ENCODE measurements around the gene C10orf62.
"Not testable (repeated sequence)": the region's sequence is repeated elsewhere in the genome, so short reads cannot be mapped to it uniquely, and the experiment has no call there.

The C10orf62 gene

DNA sequence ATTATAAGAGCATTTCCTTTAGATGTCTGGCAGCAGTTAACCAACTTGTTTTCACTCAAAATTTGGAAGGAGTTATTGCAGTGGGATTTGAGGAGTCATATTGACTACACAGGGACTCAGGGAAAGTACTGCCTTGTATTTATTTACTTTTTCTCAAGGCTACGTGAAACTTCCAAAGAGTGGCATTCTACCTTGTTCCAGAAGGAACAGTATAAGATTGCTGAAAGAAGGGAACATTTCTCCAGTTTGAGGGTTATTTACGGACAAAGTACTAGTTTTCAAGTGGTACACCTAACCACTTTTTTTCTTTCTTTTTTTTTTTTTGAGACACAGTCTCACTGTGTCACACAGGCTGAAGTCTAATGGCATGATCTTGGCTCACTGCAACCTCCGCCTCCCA, 38.7 kb downstream of the C10orf62 start:
- DNase-seq (ENCODE audit: low spot score) = no peak

DNA sequence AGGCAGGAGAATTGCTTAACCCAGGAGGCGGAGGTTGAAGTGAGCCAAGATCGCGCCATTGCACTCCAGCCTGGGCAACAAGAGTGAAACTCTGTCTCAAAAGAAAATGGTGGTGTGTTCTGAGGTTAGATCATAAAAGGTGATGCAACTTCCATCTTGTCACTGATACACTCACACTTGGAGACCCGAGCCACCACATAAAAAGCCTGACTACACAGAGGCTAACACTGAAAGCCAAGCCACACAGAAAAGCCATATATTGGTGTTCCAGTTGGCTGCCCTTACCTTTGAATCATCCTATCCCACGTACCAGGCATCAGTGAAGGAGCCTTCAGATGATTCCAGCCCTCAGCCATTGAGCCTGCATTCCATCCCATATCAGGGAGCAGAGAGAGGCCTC, 39.8 kb downstream of the C10orf62 start:
- DNase-seq (ENCODE audit: low spot score) = no peak

DNA sequence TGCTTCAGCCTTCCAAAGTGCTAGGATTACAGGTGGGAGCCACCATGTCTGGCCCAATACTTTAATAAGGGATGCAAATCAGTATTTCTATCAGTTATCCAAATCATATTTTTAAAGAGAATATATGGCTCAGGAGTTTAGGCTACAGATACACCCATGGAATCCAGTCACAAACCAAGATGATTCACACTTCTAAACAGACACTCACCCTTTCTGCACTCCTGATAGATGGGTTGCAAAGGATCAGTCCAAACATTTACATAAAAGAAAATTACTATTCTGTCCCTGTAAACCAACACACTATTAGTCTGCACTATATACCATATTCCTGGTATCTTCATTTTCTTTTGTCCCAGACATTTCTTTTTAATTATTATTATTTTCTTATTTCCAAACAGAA, 41.6 kb downstream of the C10orf62 start:
- DNase-seq (ENCODE audit: low spot score) = no peak

DNA sequence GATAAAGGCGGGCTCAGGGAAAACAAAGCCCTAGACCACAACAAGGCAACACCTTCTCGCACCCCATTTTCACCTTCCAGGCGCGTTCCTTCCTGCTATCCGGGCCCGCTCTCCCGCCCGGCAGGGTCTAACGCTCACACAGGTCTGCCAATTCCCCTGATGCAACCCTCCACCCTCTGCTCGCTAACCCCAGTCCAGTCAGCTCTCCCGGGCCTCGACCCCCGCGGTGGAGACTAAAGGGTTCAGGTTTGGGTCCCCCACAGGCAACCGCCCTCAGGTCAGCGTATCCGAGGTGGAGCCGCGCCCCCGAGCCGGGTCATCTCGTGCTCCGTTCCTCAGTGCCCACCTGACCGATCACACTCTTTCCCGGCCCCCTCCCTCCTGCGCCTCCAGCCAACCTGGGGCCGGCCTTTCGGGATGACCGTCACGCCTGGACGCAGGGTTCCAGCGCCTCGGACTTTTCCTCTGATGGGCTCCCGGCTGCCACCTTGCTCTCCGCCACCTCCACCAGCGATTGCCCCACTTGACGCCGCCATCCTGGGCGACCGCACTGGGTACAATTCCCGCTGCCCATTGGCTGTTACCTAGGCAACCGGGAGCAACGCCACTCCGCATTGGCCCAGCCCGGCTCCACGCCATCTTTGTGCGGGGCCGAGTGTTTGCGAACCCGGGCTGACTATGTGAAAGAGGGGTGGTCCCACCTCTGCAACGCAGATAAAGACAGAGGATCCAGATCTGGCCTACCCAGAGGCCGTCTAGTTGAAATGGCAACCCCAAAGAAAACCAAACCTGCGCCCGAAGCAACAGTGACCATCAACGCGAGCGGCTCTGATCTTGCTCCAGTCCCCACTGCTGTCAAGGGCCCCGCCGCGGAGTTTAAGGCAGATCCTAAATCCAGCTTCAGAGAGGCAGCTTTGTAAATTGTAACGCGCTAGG, 43.7 kb downstream of the C10orf62 start, which contains the start of gene MORN4:
TSS of gene MORN4 (minus strand) at position 552 of the 936 bp plus-strand sequence. CDS start 13,847 bp downstream, outside the sequence.
- peak; percentile 96 for DNase-seq (ENCODE audit: low spot score)

DNA sequence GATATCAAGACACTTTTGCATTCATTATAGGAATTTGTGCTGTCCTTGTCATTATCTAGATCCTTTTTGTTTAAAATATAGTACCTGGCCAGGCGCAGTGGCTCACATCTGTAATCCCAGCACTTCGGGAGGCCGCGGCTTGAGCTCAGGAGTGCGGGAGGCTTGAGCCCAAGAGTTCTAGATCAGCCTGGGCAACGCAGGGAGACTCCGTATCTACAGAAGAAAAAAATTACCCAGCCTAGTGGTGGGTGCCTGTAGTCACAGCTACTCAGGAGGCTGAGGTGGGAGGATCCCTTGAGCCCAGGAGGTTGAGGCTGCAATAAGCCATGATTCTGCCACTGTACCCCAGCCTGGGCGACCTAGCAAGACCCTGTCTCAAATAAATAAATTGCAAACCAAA, 44.4 kb downstream of the C10orf62 start:
- no peak for DNase-seq (ENCODE audit: low spot score)

DNA sequence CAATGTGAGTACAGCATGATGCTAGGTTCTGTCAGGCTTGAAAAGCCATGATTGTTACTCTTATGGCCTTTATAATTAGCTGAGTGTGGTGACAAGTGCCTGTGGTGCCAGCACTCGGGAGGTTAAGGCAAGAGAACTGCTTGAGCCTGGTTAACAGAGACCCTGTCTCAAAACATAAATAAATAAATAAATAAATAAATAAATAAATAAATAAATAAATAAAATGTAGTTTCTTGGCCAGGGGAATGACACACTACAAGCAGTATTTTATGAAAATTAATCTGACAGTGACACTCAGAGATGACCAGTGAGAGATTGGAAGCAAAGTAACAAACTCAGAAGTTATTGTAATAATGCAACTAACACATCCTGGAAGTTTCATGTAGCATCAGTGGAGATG, 46.1 kb downstream of the C10orf62 start:
- DNase-seq (ENCODE audit: low spot score) = no peak

DNA sequence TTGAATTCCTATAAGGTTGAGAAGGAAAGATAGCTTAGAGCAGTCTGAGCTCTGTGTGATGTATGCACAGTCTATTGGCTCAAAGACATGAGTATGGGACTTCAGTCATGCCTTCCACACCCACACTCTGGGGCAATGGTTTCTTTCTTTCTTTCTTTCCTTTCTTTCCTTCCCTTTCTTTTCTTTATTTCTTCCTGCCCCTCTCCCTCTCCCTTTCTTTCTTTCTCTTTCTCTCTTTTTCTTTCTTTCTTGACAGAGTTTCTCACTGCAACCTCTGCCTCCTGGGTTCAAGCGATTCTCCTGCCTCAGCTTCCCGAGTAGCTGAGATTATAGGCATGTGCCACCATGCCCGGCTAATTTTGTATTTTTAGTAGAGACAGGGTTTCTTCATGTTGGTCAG, 49.6 kb downstream of the C10orf62 start:
- DNase-seq (ENCODE audit: low spot score) = not testable (repeated sequence)

DNA sequence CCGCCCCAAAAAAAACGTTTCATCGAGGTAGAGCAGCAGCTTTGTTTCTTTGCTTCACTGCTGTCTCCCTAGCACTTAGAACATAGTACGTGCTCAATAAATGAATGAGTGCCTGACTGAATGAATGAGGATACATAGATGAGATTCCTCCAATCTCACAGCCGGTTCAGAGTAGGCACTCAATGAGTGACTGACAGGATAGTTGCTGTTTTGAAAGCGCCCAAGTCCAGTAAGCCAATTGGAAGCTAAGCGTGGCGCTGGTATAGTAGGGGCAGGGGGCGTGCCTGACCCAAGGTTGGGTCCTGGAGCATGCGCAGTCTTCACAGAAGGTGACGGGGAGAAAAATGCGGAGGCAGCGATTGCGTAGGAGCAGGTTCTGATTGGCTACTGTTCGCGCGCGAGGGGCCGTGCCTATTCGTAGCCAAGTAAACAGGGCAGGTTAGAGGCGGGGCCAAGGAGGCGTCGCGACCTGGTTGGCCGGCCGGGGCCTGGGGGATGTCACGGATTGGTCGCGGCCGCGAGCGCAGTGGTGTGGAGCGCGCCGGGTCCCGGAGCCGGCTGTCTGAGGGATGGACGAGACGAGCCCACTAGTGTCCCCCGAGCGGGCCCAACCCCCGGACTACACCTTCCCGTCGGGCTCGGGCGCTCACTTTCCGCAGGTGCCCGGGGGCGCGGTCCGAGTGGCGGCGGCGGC, 50.8 kb downstream of the C10orf62 start, which contains the start of gene PI4K2A:
TSS of gene PI4K2A (plus strand) at position 498 of the 694 bp plus-strand sequence. CDS start at position 570, 72 bp downstream.
- DNase-seq (ENCODE audit: low spot score) = peak; percentile 99

Data from Ammon's horn (tissue), 1 donor.